H7 (cell line): ENCODE measurements around the gene CNGA2. TPM values are rescaled to one million over a fixed set of nuclear protein-coding genes. Genes with fewer than 3 reads are reported as not detected.

ENCODE experiments used
- DNase-seq: peaks from one replicate; pipeline ENCODE4 v3.0.0; 2012
- H3K27me3 ChIP-seq: 2 replicates; pipeline ENCODE4 v1.6.0; 2011; ENCODE audit warnings: mild to moderate bottlenecking, low read length; ENCODE audit not compliant: control insufficient read depth, insufficient read depth
- H3K36me3 ChIP-seq: replicated peaks from 2 replicates; pipeline ENCODE4 v1.5.1; 2011; ENCODE audit warnings: low read length; ENCODE audit not compliant: control insufficient read depth, insufficient read depth
- H3K4me3 ChIP-seq: 2 replicates; pipeline ENCODE4 v1.5.1; 2011; ENCODE audit warnings: low read depth, mild to moderate bottlenecking, control low read depth, low read length, moderate library complexity; ENCODE audit not compliant: insufficient read depth
- total RNA-seq: library from RNA; depleted of rRNA; stranded (reverse); fragments of >200 nt; shearing (Covaris generic); gene quantifications from 2 replicates; pipeline ENCODE4 v1.2.3, GENCODE V29; 2014; rRNA removed

Gene CNGA2
- total RNA-seq, 1 experiment from 2014 or later = not detected

DNA sequence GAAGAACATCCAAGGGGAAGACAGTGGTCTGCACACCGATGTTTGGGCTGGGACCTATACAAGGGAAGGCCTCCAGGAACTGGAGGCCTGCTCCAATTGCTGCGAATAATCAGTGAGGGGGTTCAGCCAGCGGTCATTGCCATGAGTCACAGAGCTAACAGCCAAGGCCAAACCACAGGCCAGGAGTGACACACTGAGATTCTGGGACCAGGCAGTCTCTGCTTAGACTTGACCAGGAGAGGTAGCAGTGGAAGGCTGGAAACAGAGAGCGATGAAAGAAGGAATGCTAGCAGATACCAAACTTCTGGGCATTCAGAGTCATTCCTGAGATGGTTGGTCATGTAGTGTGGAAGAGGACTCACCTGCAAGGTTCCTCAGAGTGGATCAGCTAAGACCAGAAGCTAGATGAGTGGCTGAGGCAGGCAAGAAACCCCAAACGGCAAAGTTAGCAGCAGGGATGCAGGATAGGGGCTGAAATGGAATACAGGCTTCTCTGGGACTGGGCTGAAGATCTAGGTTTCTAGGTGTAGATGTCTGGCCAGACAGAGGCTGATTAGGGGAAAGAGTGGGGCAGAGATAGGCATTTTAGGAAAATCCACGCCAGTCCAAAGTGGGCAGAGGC, 54.7 kb downstream of the CNGA2 start:
- Histone ChIP-seq H3K36me3 (no peaks in the 10 kb centered on the region), H3K4me3 (no peak overlapping the region), H3K27me3 (no peaks in the 10 kb centered on the region)
- no peak for DNase-seq

GRCh38 chrX:151790481-151791160, 56.1 kb downstream of the CNGA2 start:
- Histone ChIP-seq H3K27me3 (no peaks in the 10 kb centered on the region), H3K36me3 (no peaks in the 10 kb centered on the region), H3K4me3 (no peak overlapping the region)
- DNase-seq = no peak

GRCh38 chrX:151791961-151792360, 57.4 kb downstream of the CNGA2 start:
- Histone ChIP-seq H3K27me3 (no peaks in the 10 kb centered on the region), H3K4me3 (no peak overlapping the region), H3K36me3 (no peaks in the 10 kb centered on the region)
- no peak for DNase-seq

DNA sequence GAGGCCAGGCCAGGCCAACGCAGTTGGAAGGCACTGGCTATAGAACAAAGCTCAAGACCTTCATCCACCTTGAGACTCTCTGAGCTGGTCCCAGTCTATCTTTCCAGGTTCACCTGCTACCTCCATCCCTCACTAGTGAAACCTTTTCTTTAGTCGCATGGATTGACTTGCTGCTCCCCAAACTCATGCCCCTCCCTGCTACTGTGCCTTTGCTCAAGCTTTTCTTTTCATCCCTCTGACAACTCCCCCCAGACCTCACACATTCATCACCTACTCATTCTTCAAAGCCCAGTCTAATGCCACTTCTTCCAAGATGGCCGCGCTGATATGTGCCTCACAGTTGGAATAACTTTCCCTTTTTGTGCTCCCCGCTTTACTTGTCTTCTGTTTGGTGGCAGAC, 58.0 kb downstream of the CNGA2 start:
- DNase-seq = no peak
- no peaks in the 10 kb centered on the region for H3K36me3 ChIP-seq
- H3K4me3 ChIP-seq = no peak overlapping the region
- H3K27me3 ChIP-seq = no peaks in the 10 kb centered on the region

DNA sequence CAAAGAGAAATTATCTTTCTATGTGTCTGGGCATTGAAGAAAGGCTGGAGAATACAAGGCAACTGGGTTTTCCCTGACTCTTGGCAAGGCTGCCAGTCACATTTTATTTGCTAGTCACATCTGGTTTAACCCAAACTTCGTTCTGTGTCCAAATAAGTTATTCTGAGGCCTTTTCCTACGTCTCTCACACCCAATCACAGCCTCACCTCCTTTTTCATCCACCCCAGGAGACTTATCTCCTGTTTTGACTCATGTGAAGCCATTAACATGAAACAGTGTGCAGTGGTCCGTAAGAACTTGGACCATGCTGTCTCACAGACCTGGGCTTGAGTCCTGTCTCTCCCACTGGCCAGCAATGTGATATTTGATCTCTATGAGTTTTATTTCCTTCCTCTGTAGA, 59.3 kb downstream of the CNGA2 start:
- no peak for DNase-seq
- Histone ChIP-seq H3K4me3 (no peak overlapping the region), H3K36me3 (no peaks in the 10 kb centered on the region), H3K27me3 (no peaks in the 10 kb centered on the region)

Other genes starting within 250 kb of the CNGA2 start
- not detected in 2 replicates for gene PASD1, start 171.1 kb upstream of the CNGA2 start, total RNA-seq
- 0.76 and 2.9 TPM in 2 replicates for gene PRRG3, start 39.3 kb upstream of the CNGA2 start, total RNA-seq
- 0.11 TPM in 1 of 2 replicates, not detected in the other for gene FATE1, start 18.7 kb upstream of the CNGA2 start, total RNA-seq
- gene MAGEA4, start 178.1 kb downstream of the CNGA2 start, total RNA-seq = 94.1 and 138 TPM in 2 replicates
- gene GABRE, start 239.9 kb downstream of the CNGA2 start, total RNA-seq = 2.8 and 4.4 TPM in 2 replicates